ENCODE results near the gene TULP1. TPM values are rescaled to one million over a fixed set of nuclear protein-coding genes. Genes with fewer than 3 reads are reported as not detected.
"Not testable (repeated sequence)": the region's sequence is repeated elsewhere in the genome, so short reads cannot be mapped to it uniquely, and the experiment has no call there.

TULP1 gene
- total RNA-seq, 1 experiment from 2014 or later, result not detected

- H3K27ac ChIP-seq (ENCODE audit: low read length), result no peak overlapping the region
- no peaks in the 10 kb centered on the region for H4K20me1 ChIP-seq (ENCODE audit: insufficient read depth, low read depth, low read length)
- H2AFZ ChIP-seq (ENCODE audit: low read length), result no peak overlapping the region
- no peaks in the 10 kb centered on the region for H3K9me2 ChIP-seq (replicated peaks; ENCODE audit: insufficient read depth, low read length)
- H3K4me2 ChIP-seq (ENCODE audit: low read depth, low read length, poor library complexity, severe bottlenecking), result no peak overlapping the region
- H3K4me3 ChIP-seq (ENCODE audit: low read length), result no peak overlapping the region
- H3K9ac ChIP-seq (ENCODE audit: low read length), result no peak overlapping the region
- peaks cover 7% of the 10 kb centered on the region; the same call in 1 of the 2 replicates for H3K4me1 ChIP-seq (ENCODE audit: low read length)
- no peaks in the 10 kb centered on the region for H3K27me3 ChIP-seq (ENCODE audit: low read length)
- H3K36me3 ChIP-seq (ENCODE audit: insufficient read depth, low read length), result no peaks in the 10 kb centered on the region
- no peaks in the 10 kb centered on the region for H3K9me3 ChIP-seq (ENCODE audit: low read length)
- H3K79me2 ChIP-seq (ENCODE audit: low read length), result no peaks in the 10 kb centered on the region
- DNase-seq, result peak; percentile 28
Measured at GRCh38 chr6:35518566-35519312, 6.0 kb upstream of the TULP1 start.

GRCh38 chr6:35517978-35518377 lies 5.3 kb upstream of the TULP1 start:
- not testable (repeated sequence) for DNase-seq; H3K79me2 ChIP-seq (ENCODE audit: low read length); H3K9ac ChIP-seq (ENCODE audit: low read length); H3K4me1 ChIP-seq (ENCODE audit: low read length); H3K4me3 ChIP-seq (ENCODE audit: low read length); H4K20me1 ChIP-seq (ENCODE audit: insufficient read depth, low read depth, low read length); H3K36me3 ChIP-seq (ENCODE audit: insufficient read depth, low read length); H3K27me3 ChIP-seq (ENCODE audit: low read length); H3K27ac ChIP-seq (ENCODE audit: low read length); H3K4me2 ChIP-seq (ENCODE audit: low read depth, low read length, poor library complexity, severe bottlenecking); H2AFZ ChIP-seq (ENCODE audit: low read length); H3K9me3 ChIP-seq (ENCODE audit: low read length); H3K9me2 ChIP-seq (replicated peaks; ENCODE audit: insufficient read depth, low read length)

- no peak overlapping the region for H3K9ac ChIP-seq (ENCODE audit: low read length)
- no peaks in the 10 kb centered on the region for H3K27me3 ChIP-seq (ENCODE audit: low read length)
- H2AFZ ChIP-seq (ENCODE audit: low read length), result no peak overlapping the region
- peaks cover 4% of the 10 kb centered on the region; the same call in 1 of the 2 replicates for H3K4me1 ChIP-seq (ENCODE audit: low read length)
- no peak overlapping the region for H3K4me2 ChIP-seq (ENCODE audit: low read depth, low read length, poor library complexity, severe bottlenecking)
- no peaks in the 10 kb centered on the region for H3K36me3 ChIP-seq (ENCODE audit: insufficient read depth, low read length)
- H3K4me3 ChIP-seq (ENCODE audit: low read length), result no peak overlapping the region
- no peaks in the 10 kb centered on the region for H3K79me2 ChIP-seq (ENCODE audit: low read length)
- no peaks in the 10 kb centered on the region for H3K9me3 ChIP-seq (ENCODE audit: low read length)
- H3K9me2 ChIP-seq (replicated peaks; ENCODE audit: insufficient read depth, low read length), result no peaks in the 10 kb centered on the region
- no peak overlapping the region for H3K27ac ChIP-seq (ENCODE audit: low read length)
- no peak for DNase-seq
- no peaks in the 10 kb centered on the region for H4K20me1 ChIP-seq (ENCODE audit: insufficient read depth, low read depth, low read length)
Measured at GRCh38 chr6:35516712-35517111, 4.0 kb upstream of the TULP1 start.

- H3K4me1 ChIP-seq (ENCODE audit: low read length); H3K79me2 ChIP-seq (ENCODE audit: low read length); DNase-seq; H3K9ac ChIP-seq (ENCODE audit: low read length); H3K36me3 ChIP-seq (ENCODE audit: insufficient read depth, low read length); H3K27me3 ChIP-seq (ENCODE audit: low read length); H4K20me1 ChIP-seq (ENCODE audit: insufficient read depth, low read depth, low read length); H2AFZ ChIP-seq (ENCODE audit: low read length); H3K27ac ChIP-seq (ENCODE audit: low read length); H3K9me2 ChIP-seq (replicated peaks; ENCODE audit: insufficient read depth, low read length); H3K4me2 ChIP-seq (ENCODE audit: low read depth, low read length, poor library complexity, severe bottlenecking); H3K4me3 ChIP-seq (ENCODE audit: low read length); H3K9me3 ChIP-seq (ENCODE audit: low read length): not testable (repeated sequence)
Measured at GRCh38 chr6:35515939-35516338, 3.2 kb upstream of the TULP1 start.

- no peak overlapping the region for H3K4me2 ChIP-seq (ENCODE audit: low read depth, low read length, poor library complexity, severe bottlenecking)
- no peaks in the 10 kb centered on the region for H3K9me3 ChIP-seq (ENCODE audit: low read length)
- H3K9me2 ChIP-seq (replicated peaks; ENCODE audit: insufficient read depth, low read length), result no peaks in the 10 kb centered on the region
- no peak for DNase-seq
- no peak overlapping the region for H2AFZ ChIP-seq (ENCODE audit: low read length)
- H3K27me3 ChIP-seq (ENCODE audit: low read length), result no peaks in the 10 kb centered on the region
- H3K9ac ChIP-seq (ENCODE audit: low read length), result no peak overlapping the region
- peaks cover 4% of the 10 kb centered on the region; the same call in 1 of the 2 replicates for H3K4me1 ChIP-seq (ENCODE audit: low read length)
- H3K27ac ChIP-seq (ENCODE audit: low read length), result no peak overlapping the region
- H3K79me2 ChIP-seq (ENCODE audit: low read length), result no peaks in the 10 kb centered on the region
- no peaks in the 10 kb centered on the region for H3K36me3 ChIP-seq (ENCODE audit: insufficient read depth, low read length)
- no peak overlapping the region for H3K4me3 ChIP-seq (ENCODE audit: low read length)
- H4K20me1 ChIP-seq (ENCODE audit: insufficient read depth, low read depth, low read length), result no peaks in the 10 kb centered on the region
Measured at GRCh38 chr6:35514587-35514986, 1.9 kb upstream of the TULP1 start.

GRCh38 chr6:35512006-35512405 lies 690 bp downstream of the TULP1 start:
- H3K9me3 ChIP-seq (ENCODE audit: low read length), result no peaks in the 10 kb centered on the region
- no peak overlapping the region for H3K27ac ChIP-seq (ENCODE audit: low read length)
- H4K20me1 ChIP-seq (ENCODE audit: insufficient read depth, low read depth, low read length), result no peaks in the 10 kb centered on the region
- H3K79me2 ChIP-seq (ENCODE audit: low read length), result no peaks in the 10 kb centered on the region
- no peak overlapping the region for H3K4me3 ChIP-seq (ENCODE audit: low read length)
- no peaks in the 10 kb centered on the region for H3K9me2 ChIP-seq (replicated peaks; ENCODE audit: insufficient read depth, low read length)
- no peak overlapping the region for H3K9ac ChIP-seq (ENCODE audit: low read length)
- no peak for DNase-seq
- no peak overlapping the region for H3K4me2 ChIP-seq (ENCODE audit: low read depth, low read length, poor library complexity, severe bottlenecking)
- no peaks in the 10 kb centered on the region for H3K36me3 ChIP-seq (ENCODE audit: insufficient read depth, low read length)
- no peaks in the 10 kb centered on the region for H3K27me3 ChIP-seq (ENCODE audit: low read length)
- no peak overlapping the region for H2AFZ ChIP-seq (ENCODE audit: low read length)
- peaks cover 4% of the 10 kb centered on the region; the same call in 1 of the 2 replicates for H3K4me1 ChIP-seq (ENCODE audit: low read length)

GRCh38 chr6:35511562-35511941 lies 1.1 kb downstream of the TULP1 start:
- no peaks in the 10 kb centered on the region for H4K20me1 ChIP-seq (ENCODE audit: insufficient read depth, low read depth, low read length)
- no peaks in the 10 kb centered on the region for H3K36me3 ChIP-seq (ENCODE audit: insufficient read depth, low read length)
- no peak overlapping the region for H3K27ac ChIP-seq (ENCODE audit: low read length)
- no peak overlapping the region for H2AFZ ChIP-seq (ENCODE audit: low read length)
- no peak overlapping the region for H3K4me2 ChIP-seq (ENCODE audit: low read depth, low read length, poor library complexity, severe bottlenecking)
- DNase-seq, result no peak
- H3K4me3 ChIP-seq (ENCODE audit: low read length), result no peak overlapping the region
- H3K9me3 ChIP-seq (ENCODE audit: low read length), result no peaks in the 10 kb centered on the region
- no peaks in the 10 kb centered on the region for H3K79me2 ChIP-seq (ENCODE audit: low read length)
- peaks cover under 1% of the 10 kb centered on the region; the same call in 1 of the 2 replicates for H3K4me1 ChIP-seq (ENCODE audit: low read length)
- no peak overlapping the region for H3K9ac ChIP-seq (ENCODE audit: low read length)
- no peaks in the 10 kb centered on the region for H3K27me3 ChIP-seq (ENCODE audit: low read length)
- no peaks in the 10 kb centered on the region for H3K9me2 ChIP-seq (replicated peaks; ENCODE audit: insufficient read depth, low read length)

GRCh38 chr6:35510916-35511561 lies 1.7 kb downstream of the TULP1 start:
- no peak overlapping the region for H3K9ac ChIP-seq (ENCODE audit: low read length)
- H3K79me2 ChIP-seq (ENCODE audit: low read length), result no peaks in the 10 kb centered on the region
- H3K4me3 ChIP-seq (ENCODE audit: low read length), result no peak overlapping the region
- H3K27ac ChIP-seq (ENCODE audit: low read length), result no peak overlapping the region
- H3K4me2 ChIP-seq (ENCODE audit: low read depth, low read length, poor library complexity, severe bottlenecking), result no peak overlapping the region
- H3K36me3 ChIP-seq (ENCODE audit: insufficient read depth, low read length), result no peaks in the 10 kb centered on the region
- no peaks in the 10 kb centered on the region for H3K27me3 ChIP-seq (ENCODE audit: low read length)
- no peaks in the 10 kb centered on the region for H3K9me3 ChIP-seq (ENCODE audit: low read length)
- H2AFZ ChIP-seq (ENCODE audit: low read length), result no peak overlapping the region
- H3K4me1 ChIP-seq (ENCODE audit: low read length), result no peaks in the 10 kb centered on the region
- H4K20me1 ChIP-seq (ENCODE audit: insufficient read depth, low read depth, low read length), result no peaks in the 10 kb centered on the region
- H3K9me2 ChIP-seq (replicated peaks; ENCODE audit: insufficient read depth, low read length), result no peaks in the 10 kb centered on the region
- no peak for DNase-seq

All from Karpas-422 (cell line).